ENCODE data around the gene ARID1A.

ARID1A gene

GRCh38 chr1:26727476-26727875 lies 31.7 kb downstream of the ARID1A start:
- no peak for FAIRE-seq
- no peak for TF ChIP-seq POLR2A (IDR thresholded peaks at IDR 0.05; ENCODE audit: low read depth, low read length)
- no peak for DNase-seq (ENCODE audit: insufficient read length, low spot score)

GRCh38 chr1:26728645-26729044 lies 32.8 kb downstream of the ARID1A start:
- FAIRE-seq (no peak), DNase-seq (ENCODE audit: insufficient read length, low spot score) (no peak)
- TF ChIP-seq POLR2A (IDR thresholded peaks at IDR 0.05; ENCODE audit: low read depth, low read length), result no peak

- FAIRE-seq (no peak), DNase-seq (ENCODE audit: insufficient read length, low spot score) (no peak)
- no peak for TF ChIP-seq POLR2A (IDR thresholded peaks at IDR 0.05; ENCODE audit: low read depth, low read length)
Measured at GRCh38 chr1:26729633-26730032, 33.8 kb downstream of the ARID1A start.

- no peak for DNase-seq (ENCODE audit: insufficient read length, low spot score)
- no peak for TF ChIP-seq POLR2A (IDR thresholded peaks at IDR 0.05; ENCODE audit: low read depth, low read length)
- no peak for FAIRE-seq
Measured at GRCh38 chr1:26730695-26731094, 34.9 kb downstream of the ARID1A start.

GRCh38 chr1:26731233-26731902 lies 35.6 kb downstream of the ARID1A start:
- FAIRE-seq (no peak), DNase-seq (ENCODE audit: insufficient read length, low spot score) (no peak)
- no peak for TF ChIP-seq POLR2A (IDR thresholded peaks at IDR 0.05; ENCODE audit: low read depth, low read length)

- FAIRE-seq (no peak), DNase-seq (ENCODE audit: insufficient read length, low spot score) (no peak)
- no peak for TF ChIP-seq POLR2A (IDR thresholded peaks at IDR 0.05; ENCODE audit: low read depth, low read length)
Measured at GRCh38 chr1:26733392-26733791, 37.6 kb downstream of the ARID1A start.

- no peak for TF ChIP-seq POLR2A (IDR thresholded peaks at IDR 0.05; ENCODE audit: low read depth, low read length)
- FAIRE-seq (no peak), DNase-seq (ENCODE audit: insufficient read length, low spot score) (peak; percentile 14)
Measured at GRCh38 chr1:26733982-26734381, 38.2 kb downstream of the ARID1A start.

- TF ChIP-seq POLR2A (IDR thresholded peaks at IDR 0.05; ENCODE audit: low read depth, low read length), result no peak
- FAIRE-seq (no peak), DNase-seq (ENCODE audit: insufficient read length, low spot score) (no peak)
Measured at GRCh38 chr1:26734501-26735058, 38.8 kb downstream of the ARID1A start.

- TF ChIP-seq POLR2A (IDR thresholded peaks at IDR 0.05; ENCODE audit: low read depth, low read length), result no peak
- FAIRE-seq (no peak), DNase-seq (ENCODE audit: insufficient read length, low spot score) (no peak)
Measured at GRCh38 chr1:26739329-26739914, 43.6 kb downstream of the ARID1A start.

- FAIRE-seq (no peak), DNase-seq (ENCODE audit: insufficient read length, low spot score) (no peak)
Measured at GRCh38 chr1:26740023-26740634, 44.3 kb downstream of the ARID1A start.

GRCh38 chr1:26740952-26741351 lies 45.1 kb downstream of the ARID1A start:
- FAIRE-seq (no peak), DNase-seq (ENCODE audit: insufficient read length, low spot score) (no peak)
- no peak for TF ChIP-seq POLR2A (IDR thresholded peaks at IDR 0.05; ENCODE audit: low read depth, low read length)

More at GRCh38 chr1:26740023-26740634, 44.3 kb downstream of the ARID1A start:
- TF ChIP-seq POLR2A (IDR thresholded peaks at IDR 0.05; ENCODE audit: low read depth, low read length), result no peak

- DNase-seq (ENCODE audit: insufficient read length, low spot score) (no peak), FAIRE-seq (no peak)
- no peak for TF ChIP-seq POLR2A (IDR thresholded peaks at IDR 0.05; ENCODE audit: low read depth, low read length)
Measured at GRCh38 chr1:26743426-26744059, 47.7 kb downstream of the ARID1A start.

- no peak for TF ChIP-seq POLR2A (IDR thresholded peaks at IDR 0.05; ENCODE audit: low read depth, low read length)
- DNase-seq (ENCODE audit: insufficient read length, low spot score), result peak; percentile 45
- peak; percentile 98 for FAIRE-seq
Measured at GRCh38 chr1:26744075-26744959, 48.5 kb downstream of the ARID1A start.

Data from H54 (cell line).